PC-9 (cell line): ENCODE results near the gene SHANK1. TPM values are rescaled to one million over a fixed set of nuclear protein-coding genes. Genes with fewer than 3 reads are reported as not detected.

Experiments used
- BruUV-seq: library from RNA; stranded (reverse); fragments of 400-500 nt; replicated peaks from 2 replicates; lab custom pipeline; 2021; lab: Mats Ljungman, UMichigan
- CTCF ChIA-PET: fragments of 300-600 bp; sonication (Branson Sonifier 250); formaldehyde crosslinking; loops from one replicate; lab custom pipeline; 2022; ENCODE audit warnings: antibody characterized with exemption; lab: Charles Lee
- POLR2A ChIA-PET: fragments of 300-600 bp; sonication (Branson Sonifier 250); formaldehyde crosslinking; loops from one replicate; lab custom pipeline; 2022; ENCODE audit warnings: antibody characterized with exemption; ENCODE audit not compliant: unreplicated experiment; lab: Charles Lee
- DNase-seq, 2 experiments: peaks; one replicate each; pipeline versions ENCODE4 v3.0.0 to v3.0.0-alpha.2; 2015 to 2022; ENCODE audit warnings: mixed read lengths in 1 of 2
- H2AFZ ChIP-seq: fragments of 200-600 bp; sonication (generic); 2 replicates; pipeline ENCODE4 v1.8.1; 2017; ENCODE audit warnings: antibody characterized with exemption
- H3F3A ChIP-seq: fragments of 200-600 bp; sonication (generic); 2 replicates; pipeline ENCODE4 v1.8.1; 2017; ENCODE audit warnings: antibody characterized with exemption, mild to moderate bottlenecking, low read depth; ENCODE audit not compliant: insufficient read depth
- H3K27ac ChIP-seq: fragments of 200-600 bp; sonication (generic); 2 replicates; pipeline ENCODE4 v1.6.1; 2016; ENCODE audit warnings: mixed run types
- H3K27me3 ChIP-seq: fragments of 200-600 bp; sonication (generic); 2 replicates; pipeline ENCODE4 v1.6.1; 2016; ENCODE audit warnings: low read depth, mixed run types; ENCODE audit not compliant: insufficient read depth
- H3K36me3 ChIP-seq: fragments of 200-600 bp; sonication (generic); 2 replicates; pipeline ENCODE4 v1.6.1; 2016; ENCODE audit warnings: low read depth, mixed run types
- H3K4me1 ChIP-seq: fragments of 200-600 bp; sonication (generic); replicated peaks from 2 replicates; pipeline ENCODE4 v1.6.1; 2016; ENCODE audit warnings: mixed run types; ENCODE audit not compliant: insufficient read depth
- H3K4me2 ChIP-seq: fragments of 200-600 bp; sonication (generic); 2 replicates; pipeline ENCODE4 v1.6.1; 2017; ENCODE audit warnings: mixed run types
- H3K4me3 ChIP-seq: fragments of 200-600 bp; sonication (generic); 2 replicates; pipeline ENCODE4 v1.6.1; 2016; ENCODE audit warnings: mixed run types
- H3K79me2 ChIP-seq: fragments of 200-600 bp; sonication (generic); 2 replicates; pipeline ENCODE4 v1.6.1; 2017; ENCODE audit warnings: low read depth, mixed run types
- H3K9me2 ChIP-seq: fragments of 200-600 bp; sonication (generic); 2 replicates; pipeline ENCODE4 v1.8.1; 2017; ENCODE audit warnings: mild to moderate bottlenecking; ENCODE audit not compliant: insufficient read depth
- H3K9me3 ChIP-seq: fragments of 200-600 bp; sonication (generic); 2 replicates; pipeline ENCODE4 v1.8.1; 2016; ENCODE audit warnings: low read depth; ENCODE audit not compliant: insufficient read depth
- H4K20me1 ChIP-seq: fragments of 200-600 bp; sonication (generic); 2 replicates; pipeline ENCODE4 v1.8.1; 2017; ENCODE audit not compliant: insufficient read depth
- CTCF ChIP-seq: fragments of 200-600 bp; sonication (generic); conservative IDR thresholded peaks from 2 replicates; pipeline ENCODE4 v1.6.1; 2017; ENCODE audit warnings: mixed run types, antibody characterized with exemption, mild to moderate bottlenecking, moderate library complexity
- EZH2 ChIP-seq: fragments of 200-600 bp; sonication (generic); IDR thresholded peaks from 2 replicates; pipeline ENCODE4 v1.8.0; 2017; ENCODE audit warnings: antibody characterized with exemption, low read depth
- intact Hi-C: fragments of 100-400 bp; cut with micrococcal nuclease; formaldehyde crosslinking; loops from one replicate; pipeline ENCODE4 v1.10.0; 2022; ENCODE audit not compliant: unreplicated experiment
- total RNA-seq: library from RNA; stranded (reverse); gene quantifications from 2 replicates; pipeline ENCODE4 v1.2.3, GENCODE V29; 2021

SHANK1 gene
- total RNA-seq, 1 experiment from 2014 or later, result not detected

GRCh38 chr19:50712833-50713232 lies 6.8 kb downstream of the SHANK1 start:
- Histone ChIP-seq H3K27ac (no peak overlapping the region), H3F3A (no peaks in the 10 kb centered on the region), H4K20me1 (no peaks in the 10 kb centered on the region), H3K4me3 (no peak overlapping the region), H3K9me3 (no peaks in the 10 kb centered on the region), H3K9me2 (no peaks in the 10 kb centered on the region), H3K4me1 (no peaks in the 10 kb centered on the region), H3K27me3 (peaks cover 96% of the 10 kb centered on the region), H3K79me2 (no peaks in the 10 kb centered on the region), H3K36me3 (no peaks in the 10 kb centered on the region), H2AFZ (no peak overlapping the region), H3K4me2 (no peak overlapping the region)
- DNase-seq, result no peak
- TF ChIP-seq CTCF (no peak), EZH2 (no peak)
- POLR2A ChIA-PET, result interaction anchor here (0.6 kb wide), 1 partner anchor 905 kb away, joined by 3 read pairs; no protein-coding TSS in a partner anchor
- no TSS peak for BruUV-seq
- CTCF ChIA-PET, result no interaction called here
- intact Hi-C loops, result no loop called here

GRCh38 chr19:50711805-50712204 lies 7.8 kb downstream of the SHANK1 start:
- no peaks in the 10 kb centered on the region for H4K20me1 ChIP-seq
- H3F3A ChIP-seq, result no peaks in the 10 kb centered on the region
- CTCF ChIA-PET, result no interaction called here
- no peak overlapping the region for H3K27ac ChIP-seq
- H3K4me1 ChIP-seq, result no peaks in the 10 kb centered on the region
- no peak overlapping the region for H3K4me3 ChIP-seq
- DNase-seq, result no peak
- BruUV-seq, result no TSS peak
- no peaks in the 10 kb centered on the region for H3K79me2 ChIP-seq
- H3K36me3 ChIP-seq, result no peaks in the 10 kb centered on the region
- TF ChIP-seq EZH2 (no peak), CTCF (no peak)
- H3K27me3 ChIP-seq, result peaks cover 99% of the 10 kb centered on the region
- H2AFZ ChIP-seq, result no peak overlapping the region
- H3K9me3 ChIP-seq, result no peaks in the 10 kb centered on the region
- intact Hi-C loops, result no loop called here
- no peaks in the 10 kb centered on the region for H3K9me2 ChIP-seq
- H3K4me2 ChIP-seq, result no peak overlapping the region
- POLR2A ChIA-PET, result no interaction called here

GRCh38 chr19:50711196-50711595 lies 8.4 kb downstream of the SHANK1 start:
- Histone ChIP-seq H4K20me1 (no peaks in the 10 kb centered on the region), H3K9me2 (no peaks in the 10 kb centered on the region), H3K27ac (no peak overlapping the region), H3K9me3 (no peaks in the 10 kb centered on the region), H3K27me3 (peaks cover 94% of the 10 kb centered on the region), H2AFZ (no peak overlapping the region), H3K36me3 (no peaks in the 10 kb centered on the region), H3K4me3 (no peak overlapping the region), H3K4me2 (no peak overlapping the region), H3K4me1 (no peaks in the 10 kb centered on the region), H3F3A (no peaks in the 10 kb centered on the region), H3K79me2 (no peaks in the 10 kb centered on the region)
- TF ChIP-seq CTCF (no peak), EZH2 (no peak)
- no TSS peak for BruUV-seq
- DNase-seq, result no peak
- intact Hi-C loops, result no loop called here
- ChIA-PET POLR2A (no interaction called here), CTCF (no interaction called here)
